Fibroblast of lung (primary cell): Measurements from ENCODE around the gene SH3BGRL2. TPM values are rescaled to one million over a fixed set of nuclear protein-coding genes. Genes with fewer than 3 reads are reported as not detected.

Experiments used
- DNase-seq, 2 donors: peaks; one replicate each; pipeline versions ENCODE4 v3.0.0 to v3.0.0-alpha.2; 2010; ENCODE audit warnings: low read depth in 2 of 2
- H2AFZ ChIP-seq: 2 replicates; pipeline ENCODE4 v1.5.1; 2012; ENCODE audit warnings: low read length, control low read depth, inconsistent platforms
- H3K27ac ChIP-seq: 2 replicates; pipeline ENCODE4 v1.5.1; 2011; ENCODE audit warnings: low read length, control low read depth; ENCODE audit not compliant: insufficient read depth
- H3K27me3 ChIP-seq: 2 replicates; pipeline ENCODE4 v1.5.1; 2011; ENCODE audit warnings: mild to moderate bottlenecking, low read length; ENCODE audit not compliant: control insufficient read depth, insufficient read depth
- H3K36me3 ChIP-seq: 2 replicates; pipeline ENCODE4 v1.5.1; 2011; ENCODE audit warnings: low read length; ENCODE audit not compliant: control insufficient read depth, insufficient read depth
- H3K4me1 ChIP-seq: 2 replicates; pipeline ENCODE4 v1.5.1; 2011; ENCODE audit warnings: low read length; ENCODE audit not compliant: control insufficient read depth, insufficient read depth; ENCODE audit errors: extremely low read depth
- H3K4me2 ChIP-seq: 2 replicates; pipeline ENCODE4 v1.5.1; 2011; ENCODE audit warnings: low read length, control low read depth; ENCODE audit not compliant: insufficient read depth; ENCODE audit errors: extremely low read depth
- H3K4me3 ChIP-seq, 4 experiments: fragments of 200-600 bp in 1 of 4; sonication (generic) in 1 of 4; replicated peaks in 1 of 4; 2 replicates each; pipeline ENCODE4 v1.5.1; 2011 to 2016; ENCODE audit warnings: low read length in 4 of 4, low read depth in 3 of 4, mild to moderate bottlenecking in 3 of 4, control low read depth in 2 of 4, inconsistent platforms in 1 of 4, mixed read lengths in 1 of 4; ENCODE audit not compliant: insufficient read depth in 1 of 4; ENCODE audit errors: control extremely low read depth in 1 of 4
- H3K79me2 ChIP-seq: 2 replicates; pipeline ENCODE4 v1.5.1; 2012; ENCODE audit warnings: mild to moderate bottlenecking, low read length, inconsistent platforms; ENCODE audit not compliant: control insufficient read depth, insufficient read depth
- H3K9ac ChIP-seq: 2 replicates; pipeline ENCODE4 v1.5.1; 2011; ENCODE audit warnings: mild to moderate bottlenecking, low read length, control low read depth; ENCODE audit not compliant: insufficient read depth
- H3K9me3 ChIP-seq: 2 replicates; pipeline ENCODE4 v1.5.1; 2012; ENCODE audit warnings: low read depth, low read length; ENCODE audit not compliant: control insufficient read depth, insufficient read depth
- H4K20me1 ChIP-seq: 2 replicates; pipeline ENCODE4 v1.5.1; 2011; ENCODE audit warnings: low read length; ENCODE audit not compliant: control insufficient read depth, insufficient read depth; ENCODE audit errors: extremely low read depth
- EZH2 ChIP-seq: IDR thresholded peaks from 2 replicates; pipeline ENCODE4 v1.5.1; 2012; ENCODE audit warnings: low read length, control low read depth, mild to moderate bottlenecking; ENCODE audit errors: missing control alignments
- polyA plus RNA-seq, 2 donors: library from polyadenylated mRNA; depleted of rRNA in 1 of 2; stranded (reverse) in 1 of 2; unstranded in 1 of 2; fragments of >200 nt; gene quantifications; 2 replicates each; pipeline ENCODE4 v1.2.1, GENCODE V29; 2011 to 2012; ENCODE audit warnings: missing spikeins in 1 of 2
- total RNA-seq: library from RNA; depleted of rRNA; stranded (reverse); fragments of >200 nt; gene quantifications from 2 replicates; pipeline ENCODE4 v1.2.1, GENCODE V29; 2014
- TF ChIP-seq, protein P1 (sequence below), 2 donors: IDR thresholded peaks in 1 of 2; conservative IDR thresholded peaks in 1 of 2; 1 replicate in 1 of 2; 2 replicates in 1 of 2; pipeline ENCODE4 v1.5.1; 2011 to 2012; ENCODE audit warnings: low read length in 2 of 2, control low read depth in 1 of 2, inconsistent platforms in 1 of 2, low read depth in 1 of 2, mild to moderate bottlenecking in 1 of 2

Gene SH3BGRL2
- total and polyA plus RNA-seq, 2 donors (not counting 1 experiment from before 2014, with no cell fraction given) = 1.5 to 4.3 TPM

DNA sequence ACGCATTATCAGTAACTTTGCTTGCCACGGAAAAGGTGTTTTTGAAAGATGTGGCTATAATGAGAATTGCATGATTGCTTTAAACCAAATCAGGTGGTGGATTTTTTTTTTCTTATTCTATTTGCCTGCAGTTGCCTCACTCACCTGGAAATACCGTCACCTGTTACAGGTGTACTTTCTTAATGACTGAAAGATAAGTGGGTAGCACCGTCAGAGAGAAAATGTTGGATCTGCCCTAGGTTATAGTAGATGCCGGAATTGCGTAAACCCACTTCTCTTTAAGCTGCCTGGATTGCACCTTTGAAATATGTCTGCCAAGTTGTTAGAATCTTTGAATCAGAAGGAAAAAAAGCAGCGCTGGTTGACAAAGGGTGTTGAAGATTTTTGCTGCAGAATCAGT is 68.5 kb downstream of the SH3BGRL2 start:
- TF ChIP-seq, protein P1, sequence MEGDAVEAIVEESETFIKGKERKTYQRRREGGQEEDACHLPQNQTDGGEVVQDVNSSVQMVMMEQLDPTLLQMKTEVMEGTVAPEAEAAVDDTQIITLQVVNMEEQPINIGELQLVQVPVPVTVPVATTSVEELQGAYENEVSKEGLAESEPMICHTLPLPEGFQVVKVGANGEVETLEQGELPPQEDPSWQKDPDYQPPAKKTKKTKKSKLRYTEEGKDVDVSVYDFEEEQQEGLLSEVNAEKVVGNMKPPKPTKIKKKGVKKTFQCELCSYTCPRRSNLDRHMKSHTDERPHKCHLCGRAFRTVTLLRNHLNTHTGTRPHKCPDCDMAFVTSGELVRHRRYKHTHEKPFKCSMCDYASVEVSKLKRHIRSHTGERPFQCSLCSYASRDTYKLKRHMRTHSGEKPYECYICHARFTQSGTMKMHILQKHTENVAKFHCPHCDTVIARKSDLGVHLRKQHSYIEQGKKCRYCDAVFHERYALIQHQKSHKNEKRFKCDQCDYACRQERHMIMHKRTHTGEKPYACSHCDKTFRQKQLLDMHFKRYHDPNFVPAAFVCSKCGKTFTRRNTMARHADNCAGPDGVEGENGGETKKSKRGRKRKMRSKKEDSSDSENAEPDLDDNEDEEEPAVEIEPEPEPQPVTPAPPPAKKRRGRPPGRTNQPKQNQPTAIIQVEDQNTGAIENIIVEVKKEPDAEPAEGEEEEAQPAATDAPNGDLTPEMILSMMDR (conservative IDR thresholded peaks at IDR 0.05 in 1 of 2, IDR thresholded peaks at IDR 0.05 in 1 of 2; ENCODE audit: low read depth in 1 of 2, low read length in 2 of 2) = no peak
- no peak for TF ChIP-seq EZH2
- Histone ChIP-seq H2AFZ (no peak overlapping the region), H3K27ac (no peak overlapping the region), H3K27me3 (no peaks in the 10 kb centered on the region), H4K20me1 (no peaks in the 10 kb centered on the region), H3K4me3 (no peak overlapping the region), H3K4me2 (no peak overlapping the region), H3K4me1 (no peaks in the 10 kb centered on the region), H3K9ac (no peak overlapping the region), H3K79me2 (no peaks in the 10 kb centered on the region), H3K36me3 (no peaks in the 10 kb centered on the region), H3K9me3 (no peaks in the 10 kb centered on the region)
- no peak for DNase-seq

DNA sequence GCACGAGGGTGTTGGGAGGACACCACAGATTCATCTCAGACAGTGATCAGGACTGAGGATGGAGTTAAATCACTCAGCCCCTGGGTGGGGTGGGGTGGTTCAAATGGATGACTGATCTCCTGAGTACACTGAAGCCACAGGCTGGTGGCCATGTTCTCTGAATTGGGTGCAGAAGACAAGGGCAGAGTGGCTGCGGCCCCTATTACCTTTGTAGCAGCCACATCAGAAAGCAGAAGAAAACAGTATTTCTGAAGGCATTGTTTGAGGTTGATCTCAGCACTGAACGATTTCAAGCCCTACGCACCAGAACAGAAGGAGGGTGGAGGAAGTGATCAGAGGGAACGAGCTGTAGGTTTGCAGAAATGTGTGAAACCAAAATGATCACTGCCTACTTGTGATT is 71.6 kb downstream of the SH3BGRL2 start:
- no peak overlapping the region for H3K4me2 ChIP-seq
- H3K9ac ChIP-seq = no peak overlapping the region
- H3K4me3 ChIP-seq = no peak overlapping the region
- no peaks in the 10 kb centered on the region for H3K9me3 ChIP-seq
- no peaks in the 10 kb centered on the region for H3K79me2 ChIP-seq
- no peaks in the 10 kb centered on the region for H3K36me3 ChIP-seq
- DNase-seq = no peak
- H3K27me3 ChIP-seq = no peaks in the 10 kb centered on the region
- no peaks in the 10 kb centered on the region for H3K4me1 ChIP-seq
- TF ChIP-seq, protein P1 (conservative IDR thresholded peaks at IDR 0.05 in 1 of 2, IDR thresholded peaks at IDR 0.05 in 1 of 2; ENCODE audit: low read depth in 1 of 2, low read length in 2 of 2) = no peak
- TF ChIP-seq EZH2 = no peak
- no peak overlapping the region for H2AFZ ChIP-seq
- H4K20me1 ChIP-seq = no peaks in the 10 kb centered on the region
- no peak overlapping the region for H3K27ac ChIP-seq

DNA sequence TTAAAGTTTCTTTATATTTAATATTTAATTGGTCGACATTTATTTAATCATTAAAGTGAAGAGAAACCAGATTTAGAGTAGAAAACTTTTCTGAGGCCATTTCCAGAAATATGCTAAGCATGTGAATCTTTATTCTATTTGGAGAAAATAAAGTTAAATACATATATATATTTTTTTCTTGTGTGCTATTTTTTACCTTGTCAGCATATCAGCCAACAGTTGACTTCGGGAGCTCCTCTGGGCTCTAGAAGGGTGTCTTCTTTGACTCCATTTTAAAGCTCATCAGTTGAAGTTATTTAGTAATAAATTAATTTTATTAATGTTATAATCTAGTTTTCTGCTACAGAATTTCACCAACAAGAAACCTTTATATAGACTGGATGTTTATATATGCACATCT is 73.1 kb downstream of the SH3BGRL2 start:
- Histone ChIP-seq H3K4me2 (no peak overlapping the region), H3K9ac (no peak overlapping the region), H3K9me3 (no peaks in the 10 kb centered on the region), H3K36me3 (no peaks in the 10 kb centered on the region), H3K4me3 (no peak overlapping the region), H3K27me3 (no peaks in the 10 kb centered on the region), H2AFZ (no peak overlapping the region), H4K20me1 (no peaks in the 10 kb centered on the region), H3K4me1 (no peaks in the 10 kb centered on the region), H3K27ac (no peak overlapping the region), H3K79me2 (no peaks in the 10 kb centered on the region)
- TF ChIP-seq EZH2 = no peak
- TF ChIP-seq, protein P1 (conservative IDR thresholded peaks at IDR 0.05 in 1 of 2, IDR thresholded peaks at IDR 0.05 in 1 of 2; ENCODE audit: low read depth in 1 of 2, low read length in 2 of 2) = no peak
- no peak for DNase-seq
